Peyer's patch (tissue), 4 donors: ENCODE results near the gene GON4L. TPM values are rescaled to one million over a fixed set of nuclear protein-coding genes. Genes with fewer than 3 reads are reported as not detected.
A peak's percentile ranks its signal among the peaks of the same experiment; 100 is the strongest.

Source experiments
- DNase-seq, 3 donors: peaks; one replicate each; pipeline ENCODE4 v3.0.0-alpha.2; 2017 to 2019
- H3K27ac ChIP-seq, 4 donors: fragments of 200-600 bp; sonication (generic); one replicate each; pipeline ENCODE4 v1.5.1; 2016 to 2019
- H3K27me3 ChIP-seq, 2 donors: fragments of 200-600 bp; sonication (generic); one replicate each; pipeline ENCODE4 v1.5.1; 2019
- H3K36me3 ChIP-seq, 3 donors: fragments of 200-600 bp; sonication (generic); one replicate each; pipeline ENCODE4 v1.5.1; 2016 to 2019
- H3K4me1 ChIP-seq, 4 donors: fragments of 200-600 bp; sonication (generic); one replicate each; pipeline ENCODE4 v1.5.1; 2016 to 2019
- H3K4me3 ChIP-seq, 4 donors: fragments of 200-600 bp; sonication (generic); 1 replicate in 3 of 4; 2 replicates in 1 of 4; pipeline ENCODE4 v1.5.1; 2016 to 2019; ENCODE audit warnings: mild to moderate bottlenecking in 1 of 4
- H3K9me3 ChIP-seq, 4 donors: fragments of 200-600 bp; sonication (generic); one replicate each; pipeline ENCODE4 v1.5.1; 2016 to 2019; ENCODE audit warnings: mild to moderate bottlenecking in 1 of 4
- CTCF ChIP-seq, 6 experiments: fragments of 450-650 bp in 4 of 6; fragments of 200-600 bp in 2 of 6; sonication (generic) in 1 of 6; IDR thresholded peaks; one replicate each; pipeline ENCODE4 v1.5.1; 2017 to 2019; ENCODE audit warnings: antibody characterized with exemption in 6 of 6, mild to moderate bottlenecking in 3 of 6, moderate library complexity in 1 of 6
- POLR2A ChIP-seq, 2 donors: fragments of 450-650 bp; IDR thresholded peaks; one replicate each; pipeline ENCODE4 v1.5.1; 2017; ENCODE audit warnings: antibody characterized with exemption in 2 of 2, mild to moderate bottlenecking in 2 of 2, moderate library complexity in 2 of 2
- total RNA-seq, 4 donors: library from RNA; depleted of rRNA; stranded (reverse); fragments of >200 nt; gene quantifications; one replicate each; pipeline ENCODE4 v1.1.0, GENCODE V29; 2016

The GON4L gene
- total RNA-seq, 4 donors from 2014 or later: 54.1 to 153 (median 71.8) TPM

- TF ChIP-seq CTCF (IDR thresholded peaks at IDR 0.05): no peak
- Histone ChIP-seq H3K4me3 (no peak overlapping the region), H3K36me3 (no peaks in the 10 kb centered on the region), H3K27ac (no peak overlapping the region), H3K9me3 (no peaks in the 10 kb centered on the region), H3K27me3 (no peaks in the 10 kb centered on the region), H3K4me1 (no peaks in the 10 kb centered on the region)
- DNase-seq: no peak
Observed at GRCh38 chr1:155871390-155871789, 14.4 kb upstream of the GON4L start.

- Histone ChIP-seq H3K4me3 (no peak overlapping the region), H3K27ac (no peak overlapping the region), H3K27me3 (no peaks in the 10 kb centered on the region), H3K36me3 (no peaks in the 10 kb centered on the region), H3K9me3 (no peaks in the 10 kb centered on the region), H3K4me1 (no peaks in the 10 kb centered on the region)
- TF ChIP-seq CTCF (IDR thresholded peaks at IDR 0.05) (no peak), POLR2A (IDR thresholded peaks at IDR 0.05) (no peak)
- DNase-seq: no peak
Observed at GRCh38 chr1:155867766-155868165, 10.8 kb upstream of the GON4L start.

GRCh38 chr1:155864393-155864792 is 7.4 kb upstream of the GON4L start:
- H3K27ac ChIP-seq: no peak overlapping the region
- H3K4me1 ChIP-seq: peaks cover 0 to 15% (median 1%) of the 10 kb centered on the region in 4 donors
- TF ChIP-seq POLR2A (IDR thresholded peaks at IDR 0.05) (no peak), CTCF (IDR thresholded peaks at IDR 0.05) (no peak)
- no peaks in the 10 kb centered on the region for H3K27me3 ChIP-seq
- no peaks in the 10 kb centered on the region for H3K36me3 ChIP-seq
- no peaks in the 10 kb centered on the region for H3K9me3 ChIP-seq
- no peak for DNase-seq
- no peak overlapping the region for H3K4me3 ChIP-seq

- Histone ChIP-seq H3K36me3 (no peaks in the 10 kb centered on the region), H3K4me3 (no peak overlapping the region), H3K27ac (no peak overlapping the region), H3K9me3 (no peaks in the 10 kb centered on the region), H3K4me1 (peaks cover 0 to 29% (median 4%) of the 10 kb centered on the region in 4 donors), H3K27me3 (no peaks in the 10 kb centered on the region)
- DNase-seq: no peak
- TF ChIP-seq POLR2A (IDR thresholded peaks at IDR 0.05) (no peak), CTCF (IDR thresholded peaks at IDR 0.05) (no peak)
Observed at GRCh38 chr1:155861896-155862295, 4.9 kb upstream of the GON4L start.

GRCh38 chr1:155860970-155861510 is 4.0 kb upstream of the GON4L start:
- H3K27ac ChIP-seq: peak overlapping the region in 3 of 4 donors; percentile 61 to 83 (median 72)
- TF ChIP-seq POLR2A (IDR thresholded peaks at IDR 0.05) (no peak), CTCF (IDR thresholded peaks at IDR 0.05) (no peak)

More at GRCh38 chr1:155860970-155861510, 4.0 kb upstream of the GON4L start:
- peaks cover 0 to 35% (median 7%) of the 10 kb centered on the region in 4 donors for H3K4me1 ChIP-seq
- H3K4me3 ChIP-seq: peak overlapping the region in 1 of 4 donors; percentile 52
- no peaks in the 10 kb centered on the region for H3K9me3 ChIP-seq
- no peaks in the 10 kb centered on the region for H3K36me3 ChIP-seq
- no peaks in the 10 kb centered on the region for H3K27me3 ChIP-seq
- DNase-seq: no peak
